Astrocyte of the hippocampus (primary cell): ENCODE measurements around the gene ASL.
"Not testable (repeated sequence)": the region's sequence is repeated elsewhere in the genome, so short reads cannot be mapped to it uniquely, and the experiment has no call there.

Experiments
- DNase-seq: peaks from one replicate; pipeline ENCODE4 v3.0.0; 2011; ENCODE audit warnings: low read depth, low spot score

The ASL gene

DNA sequence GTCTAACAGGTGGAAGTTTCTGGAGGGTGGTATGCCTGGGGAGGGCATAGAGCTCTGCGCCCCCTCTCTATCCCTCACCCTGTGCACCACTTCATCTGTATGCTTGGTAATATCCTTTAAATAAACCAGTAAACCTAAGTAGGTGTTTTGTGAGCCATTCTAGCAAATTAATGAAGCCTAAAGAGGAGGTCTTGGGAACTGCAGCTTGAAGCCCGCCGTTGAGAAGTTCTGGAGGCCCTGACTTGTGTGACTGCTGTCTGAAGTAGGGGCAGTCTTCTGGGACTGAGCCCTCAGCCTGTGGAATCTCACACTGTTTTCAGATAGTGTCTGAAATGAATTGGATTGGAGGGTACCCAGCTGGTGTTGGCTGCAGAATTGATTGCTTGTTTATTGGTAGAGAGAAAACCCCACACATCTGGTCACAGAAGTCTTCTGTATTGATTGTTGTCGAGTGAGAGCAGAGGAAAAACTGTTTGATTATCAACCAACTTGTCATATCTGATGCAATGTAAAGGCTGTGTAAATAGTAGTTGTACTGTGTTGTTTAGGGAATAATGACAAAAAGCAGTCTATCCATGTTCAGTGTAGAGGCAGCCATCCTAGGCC lies 43.7 kb downstream of the ASL start:
- no peak for DNase-seq

DNA sequence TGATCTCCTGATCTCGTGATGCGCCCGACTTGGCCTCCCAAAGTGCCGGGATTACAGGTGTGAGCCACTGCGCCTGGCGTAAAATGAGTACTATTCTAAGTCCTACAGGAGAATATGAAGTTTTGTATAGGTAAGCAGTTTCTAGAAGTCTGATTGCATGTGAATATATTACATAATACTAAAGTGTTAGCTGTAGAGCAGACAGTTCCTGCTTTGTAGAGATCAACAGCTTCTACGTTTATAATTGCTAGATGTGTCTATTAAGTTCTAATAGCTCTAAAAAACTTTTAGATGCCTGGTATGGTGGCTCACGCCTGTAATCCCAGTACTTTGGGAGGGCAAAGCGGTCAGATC lies 47.5 kb downstream of the ASL start:
- no peak for DNase-seq

DNA sequence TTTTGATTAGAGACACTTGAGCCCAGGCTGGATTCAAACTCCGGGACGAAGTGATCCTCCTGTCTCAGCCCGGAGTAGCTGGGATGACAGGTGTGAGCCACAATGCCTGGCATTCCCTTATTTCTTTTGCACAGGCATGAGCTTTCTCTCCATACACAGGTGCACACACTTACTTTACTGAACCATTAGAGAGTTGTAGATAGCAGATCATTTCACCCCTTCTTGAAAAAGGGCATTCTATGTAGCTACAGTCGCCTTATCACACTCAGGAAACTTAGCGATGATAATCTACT lies 48.9 kb downstream of the ASL start:
- DNase-seq: not testable (repeated sequence)

DNA sequence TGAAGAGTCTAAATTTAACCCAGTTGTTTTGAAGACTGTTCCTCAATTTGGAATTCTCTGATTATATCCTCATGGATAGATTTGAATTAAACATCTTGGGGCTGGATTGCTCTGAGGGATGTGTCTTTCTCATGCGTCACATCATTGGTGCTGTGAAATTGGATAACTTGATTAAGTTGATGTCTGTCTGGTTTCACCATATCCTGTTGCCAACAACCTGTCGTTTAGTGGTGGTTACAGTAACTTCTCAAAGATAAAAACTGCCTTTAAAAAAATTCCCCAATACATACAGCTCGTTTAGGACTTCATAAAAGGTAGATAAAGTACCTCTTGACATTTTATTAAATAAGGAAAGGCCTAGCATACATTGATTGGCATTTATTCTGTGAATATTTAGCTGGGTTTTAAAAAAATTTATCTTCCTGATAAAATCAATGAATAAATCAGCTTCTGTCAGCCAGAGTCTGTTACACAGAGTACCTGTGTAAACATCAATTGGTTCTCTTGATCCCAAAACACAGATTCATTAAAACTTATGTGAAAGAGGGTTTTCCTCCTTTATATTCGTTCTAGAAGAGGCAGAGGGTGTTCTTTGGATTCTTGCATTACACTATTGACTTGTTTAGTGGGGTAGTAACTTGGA lies 49.6 kb downstream of the ASL start:
- no peak for DNase-seq

DNA sequence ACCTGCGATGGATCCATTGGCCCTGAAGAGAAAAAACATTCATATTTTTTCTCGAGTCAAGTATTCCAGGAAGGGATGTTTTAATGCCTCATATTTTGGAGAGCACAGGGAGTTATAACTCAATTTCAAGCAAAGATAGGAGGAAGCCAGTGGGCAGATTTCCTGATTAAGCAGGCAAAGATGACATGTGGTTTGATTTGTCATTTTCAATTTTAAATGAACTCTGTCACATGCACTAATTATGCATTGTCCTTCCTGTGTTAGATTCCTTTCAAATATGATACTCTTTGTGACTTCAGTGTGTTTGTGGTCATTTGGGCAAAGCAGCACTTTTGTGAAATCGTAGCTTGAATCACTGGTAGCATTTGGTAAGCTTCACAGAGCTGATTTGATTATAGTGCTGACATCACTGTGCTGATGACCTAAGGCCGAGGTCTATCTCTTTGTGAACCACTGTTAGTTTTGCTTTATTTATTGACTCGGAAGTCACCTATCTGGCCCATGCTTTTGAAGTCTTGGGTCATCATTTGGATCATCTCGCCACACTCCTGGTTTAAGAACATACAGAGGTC lies 50.2 kb downstream of the ASL start:
- DNase-seq: peak; percentile 28

DNA sequence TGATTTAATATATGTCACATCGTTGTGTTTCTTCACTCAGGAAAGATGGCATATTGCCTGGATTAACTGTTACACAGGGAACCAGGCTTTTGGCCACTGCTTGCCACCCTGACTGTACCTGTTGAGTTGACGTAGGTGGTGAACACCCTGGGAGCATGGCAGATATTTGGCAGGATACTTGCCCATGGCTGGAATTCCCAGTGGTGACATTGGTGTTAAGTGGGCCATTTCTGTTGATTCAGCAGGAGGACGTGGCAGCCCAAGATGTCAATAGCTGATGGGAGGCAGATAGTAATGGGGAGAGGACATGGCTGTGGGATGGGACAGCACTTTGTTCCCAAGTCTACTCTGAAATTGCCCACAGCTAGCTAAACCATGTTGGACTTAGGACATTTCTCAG lies 51.6 kb downstream of the ASL start:
- DNase-seq: not testable (repeated sequence)

DNA sequence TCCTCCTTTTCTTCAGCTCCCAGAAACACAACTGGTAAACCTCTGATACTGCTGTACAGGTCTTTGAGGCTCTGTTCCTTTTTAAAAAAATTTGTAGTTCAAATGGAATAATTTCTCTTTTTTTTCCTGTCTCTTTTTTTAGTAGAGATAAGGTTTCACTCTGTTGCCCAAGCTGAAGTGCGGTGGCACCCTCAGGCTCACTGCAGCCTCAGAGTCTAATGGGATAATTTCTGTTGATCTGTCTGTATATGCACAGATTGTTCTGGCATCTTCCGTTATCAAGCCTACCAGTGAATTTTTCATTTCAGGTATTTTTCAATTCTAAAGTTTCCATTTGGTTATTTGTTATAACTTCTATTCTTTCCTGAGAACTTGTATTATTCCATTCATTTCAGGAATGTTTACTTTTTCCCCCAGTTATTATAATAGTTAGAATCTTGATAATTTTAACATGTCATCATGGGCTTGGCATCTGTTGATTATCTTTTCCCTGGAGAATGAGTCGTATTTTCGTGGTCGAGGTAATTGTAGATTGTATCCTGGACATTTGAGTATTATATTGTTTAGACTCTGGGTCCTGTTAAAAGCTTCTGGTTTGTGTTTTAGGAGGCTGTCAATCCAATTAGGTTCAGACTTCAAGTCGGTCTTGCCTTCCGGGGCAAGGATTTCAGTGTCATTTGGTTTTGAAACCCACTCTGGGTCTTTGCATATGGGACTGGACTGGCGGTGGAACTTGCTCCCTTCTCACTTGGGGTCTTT lies 63.6 kb downstream of the ASL start:
- peak; percentile 29 for DNase-seq

DNA sequence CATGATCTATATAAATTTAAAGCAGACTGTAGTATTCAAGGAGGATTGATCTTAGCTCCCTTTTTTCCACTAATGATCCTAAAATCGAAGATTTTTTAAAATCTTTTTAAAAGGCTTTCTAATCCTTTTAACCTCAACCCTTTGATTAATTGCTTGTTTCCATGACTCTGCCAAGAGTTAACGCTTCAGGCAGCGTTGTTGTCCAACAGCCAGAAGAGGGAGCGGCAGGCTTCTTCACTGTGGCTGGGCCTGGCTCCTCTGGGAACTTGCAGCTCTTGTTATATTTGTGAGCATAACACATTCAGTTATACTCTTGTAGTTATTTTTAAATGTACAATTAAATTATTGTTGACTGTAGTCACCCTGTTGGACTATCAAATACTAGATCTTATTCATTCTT lies 65.3 kb downstream of the ASL start:
- peak; percentile 87 for DNase-seq

DNA sequence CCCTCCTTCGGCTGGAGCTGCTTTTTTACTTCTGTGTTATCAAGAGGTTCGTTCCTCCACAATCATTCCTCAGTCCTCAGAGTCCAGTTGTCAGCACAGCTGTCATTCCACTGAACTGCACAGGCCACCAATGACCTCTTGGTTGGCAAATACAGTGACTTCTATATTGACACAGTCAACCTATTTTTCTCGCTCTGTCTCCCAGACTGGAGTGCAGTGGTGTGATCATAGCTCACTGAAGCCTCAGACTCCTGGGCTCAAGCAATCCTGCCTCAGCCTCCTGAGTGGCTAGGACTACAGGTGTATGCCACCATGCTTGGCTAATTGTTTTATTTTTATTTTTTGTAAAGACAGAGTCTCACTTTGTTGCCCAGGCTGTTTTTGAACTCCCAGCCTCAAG lies 66.7 kb downstream of the ASL start:
- no peak for DNase-seq

DNA sequence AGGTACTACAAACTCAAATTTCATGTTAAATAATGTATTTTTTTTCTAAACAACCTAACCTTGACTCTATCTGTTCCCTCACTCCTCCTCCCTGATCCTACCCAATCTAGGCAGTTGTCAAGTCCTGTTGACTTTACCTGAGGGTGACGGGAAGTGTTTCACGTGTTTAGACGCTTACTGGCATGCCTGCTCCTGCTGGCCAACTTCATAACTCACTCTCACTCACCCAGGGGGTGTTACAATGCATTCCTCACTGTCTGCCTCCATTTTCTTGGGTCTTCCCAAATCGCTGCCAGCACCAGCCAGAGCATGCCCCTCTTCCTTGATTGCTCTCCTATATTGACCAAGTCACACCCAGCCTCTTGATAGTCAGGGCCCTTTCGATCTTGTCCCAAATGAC lies 67.4 kb downstream of the ASL start:
- no peak for DNase-seq
